GM10266 (cell line): ENCODE measurements around the gene ZDHHC16.

Source experiments
- DNase-seq: peaks from one replicate; pipeline ENCODE4 v3.0.0; 2012; ENCODE audit errors: extremely low spot score
- CTCF ChIP-seq: IDR thresholded peaks from 2 replicates; pipeline ENCODE4 v1.5.1; 2012; ENCODE audit warnings: mild to moderate bottlenecking, low read depth; ENCODE audit not compliant: control insufficient read depth, insufficient read depth; ENCODE audit errors: missing control alignments

Gene ZDHHC16

GRCh38 chr10:97454330-97455036 lies 8.5 kb downstream of the ZDHHC16 start:
- no peak for DNase-seq
- no peak for TF ChIP-seq CTCF

- no peak for TF ChIP-seq CTCF
- no peak for DNase-seq
Measured at GRCh38 chr10:97456034-97456685, 10.2 kb downstream of the ZDHHC16 start.

GRCh38 chr10:97456686-97457065 lies 10.7 kb downstream of the ZDHHC16 start:
- no peak for TF ChIP-seq CTCF
- DNase-seq = no peak

GRCh38 chr10:97459111-97459510 lies 13.1 kb downstream of the ZDHHC16 start:
- DNase-seq = no peak
- no peak for TF ChIP-seq CTCF

GRCh38 chr10:97459933-97460332 lies 14.0 kb downstream of the ZDHHC16 start:
- no peak for TF ChIP-seq CTCF
- DNase-seq = no peak

GRCh38 chr10:97462309-97462708 lies 16.3 kb downstream of the ZDHHC16 start:
- TF ChIP-seq CTCF = no peak
- DNase-seq = no peak
